IMR-90 (cell line): ENCODE measurements around the gene PDE4A.

Experiments
- BHLHE40 ChIP-seq: fragments of 150-350 bp; IDR thresholded peaks from 2 replicates; pipeline ENCODE4 v1.6.1; 2016; ENCODE audit warnings: mild to moderate bottlenecking, low read depth, low read length
- CTCF ChIP-seq: conservative IDR thresholded peaks from 2 replicates; pipeline ENCODE4 v1.5.1; 2012; ENCODE audit warnings: mild to moderate bottlenecking, low read depth, low read length, improper control_type of control experiment
- MAFK ChIP-seq: IDR thresholded peaks from 2 replicates; pipeline ENCODE4 v1.6.1; 2012; ENCODE audit warnings: low read depth, low read length, improper control_type of control experiment
- NFE2L2 ChIP-seq: fragments of 150-350 bp; IDR thresholded peaks from 2 replicates; pipeline ENCODE4 v1.6.1; 2016; ENCODE audit warnings: low read depth, mild to moderate bottlenecking, low read length
- POLR2A ChIP-seq: IDR thresholded peaks from 2 replicates; pipeline ENCODE4 v1.6.1; 2012; ENCODE audit warnings: mild to moderate bottlenecking, low read depth, low read length
- RAD21 ChIP-seq: IDR thresholded peaks from 2 replicates; pipeline ENCODE4 v1.6.1; 2012; ENCODE audit warnings: low read length, improper control_type of control experiment
- RFX5 ChIP-seq: IDR thresholded peaks from 2 replicates; pipeline ENCODE4 v1.8.0; 2012; ENCODE audit warnings: low read depth, mild to moderate bottlenecking, low read length, moderate library complexity
- SMC3 ChIP-seq: fragments of 150-350 bp; IDR thresholded peaks from 2 replicates; pipeline ENCODE4 v1.6.1; 2016; ENCODE audit warnings: low read depth, mild to moderate bottlenecking, antibody characterized with exemption, low read length, moderate library complexity
- USF2 ChIP-seq: fragments of 150-350 bp; IDR thresholded peaks from 2 replicates; pipeline ENCODE4 v1.6.1; 2017; ENCODE audit warnings: mild to moderate bottlenecking, antibody characterized with exemption, low read length, low read depth

GRCh38 chr19:10421240-10422045, 1.1 kb downstream of the PDE4A start:
- TF ChIP-seq CTCF (no peak), RFX5 (no peak), USF2 (no peak), SMC3 (no peak), MAFK (no peak), BHLHE40 (no peak), NFE2L2 (no peak), POLR2A (no peak), RAD21 (no peak)
